Spleen (tissue), 11 donors: ENCODE results near the gene GJC1. TPM values are rescaled to one million over a fixed set of nuclear protein-coding genes. Genes with fewer than 3 reads are reported as not detected.

Source experiments
- DNase-seq: peaks from one replicate; pipeline ENCODE4 v3.0.0-alpha.2; 2020
- H3K27ac ChIP-seq, 8 donors: fragments of 200-600 bp; sonication (generic) in 7 of 8; 1 replicate in 4 of 8; 2 replicates in 4 of 8; pipeline versions ENCODE4 v1.5.0 to v1.8.0; 2016 to 2021; ENCODE audit warnings: inconsistent platforms in 4 of 8, mild to moderate bottlenecking in 4 of 8, moderate library complexity in 1 of 8
- H3K27me3 ChIP-seq, 7 donors: fragments of 200-600 bp; sonication (generic) in 6 of 7; replicated peaks in 1 of 7; 1 replicate in 4 of 7; 2 replicates in 3 of 7; pipeline versions ENCODE4 v1.5.0 to v1.8.0; 2016 to 2021; ENCODE audit warnings: inconsistent platforms in 3 of 7, mild to moderate bottlenecking in 1 of 7
- H3K36me3 ChIP-seq, 6 donors: fragments of 200-600 bp; sonication (generic) in 5 of 6; 1 replicate in 4 of 6; 2 replicates in 2 of 6; pipeline versions ENCODE4 v1.5.0 to v1.8.0; 2016 to 2021; ENCODE audit warnings: inconsistent platforms in 2 of 6
- H3K4me1 ChIP-seq, 6 donors: fragments of 200-600 bp; sonication (generic) in 5 of 6; 1 replicate in 3 of 6; 2 replicates in 3 of 6; pipeline versions ENCODE4 v1.5.0 to v1.8.0; 2016 to 2021; ENCODE audit warnings: inconsistent platforms in 3 of 6
- H3K4me3 ChIP-seq, 8 donors: fragments of 200-600 bp; sonication (generic) in 7 of 8; 1 replicate in 4 of 8; 2 replicates in 4 of 8; pipeline versions ENCODE4 v1.5.0 to v1.8.0; 2016 to 2021; ENCODE audit warnings: inconsistent platforms in 4 of 8, mild to moderate bottlenecking in 4 of 8, moderate library complexity in 2 of 8
- H3K9me3 ChIP-seq, 8 donors: fragments of 200-600 bp; sonication (generic) in 7 of 8; 1 replicate in 4 of 8; 2 replicates in 4 of 8; pipeline versions ENCODE4 v1.5.0 to v1.8.0; 2016 to 2021; ENCODE audit warnings: inconsistent platforms in 4 of 8
- CTCF ChIP-seq, 11 experiments: fragments of 200-600 bp in 7 of 11; fragments of 450-650 bp in 4 of 11; sonication (generic) in 4 of 11; IDR thresholded peaks in 8 of 11; conservative IDR thresholded peaks in 3 of 11; 1 replicate in 7 of 11; 2 replicates in 4 of 11; pipeline versions ENCODE4 v1.4.0 to v1.8.0; 2016 to 2021; ENCODE audit warnings: antibody characterized with exemption in 11 of 11, inconsistent platforms in 4 of 11, mild to moderate bottlenecking in 1 of 11
- POLR2A ChIP-seq, 3 donors: fragments of 450-650 bp; IDR thresholded peaks; one replicate each; pipeline ENCODE4 v1.5.1; 2017; ENCODE audit warnings: antibody characterized with exemption in 3 of 3, mild to moderate bottlenecking in 1 of 3
- POLR2AphosphoS5 ChIP-seq, 3 donors: sonication (generic); formaldehyde crosslinking; IDR thresholded peaks; one replicate each; pipeline ENCODE4 v1.5.1; 2017; ENCODE audit warnings: antibody characterized with exemption in 3 of 3
- WGBS, 5 donors: extraction: QIAGEN DNeasy Blood & Tissue Kit in 3 of 5; methylation state at CpG; one replicate each; pipeline versions ENCODE4 v1.1.5 to v1.1.7; 2013 to 2018; 5-methylcytosine and 5-hydroxymethylcytosine counted together
- intact Hi-C: fragments of 100-400 bp; cut with DNase I; formaldehyde crosslinking; loops from one replicate; pipeline ENCODE4 v1.15.0; 2023; ENCODE audit warnings: low total_unique reads
- polyA plus RNA-seq, 3 donors: library from polyadenylated mRNA; stranded (reverse); fragments of 200-250 nt; gene quantifications; one replicate each; pipeline ENCODE4 v1.2.1, GENCODE V29; 2013
- total RNA-seq, 7 donors: library from RNA; depleted of rRNA in 3 of 7; stranded (reverse); fragments of >200 nt in 3 of 7; fragmentation: NEBNext Ultra II Directional in 4 of 7; extraction: Animal tissue kit (Norgen Biotek cat#: 25700) in 4 of 7; gene quantifications; one replicate each; pipeline versions ENCODE4 v1.1.0 to v1.2.1, GENCODE V29; 2016 to 2021
- donor health status: healthy with polysubstance abuse.
- donor health status: DM: no; HTN: no; CAD: no; lungs with moderate emphysema.
- donor health status: DM: no; HTN: no; CAD: no.
- donor health status: Bipolar disorder and iron deficiency.
- donor health status: healthy.
- donor health status: DM: no; HTN: no; CAD: no.
- donor health status: DM: yes; HTN: yes; CAD: no.

The GJC1 gene
- total and polyA plus RNA-seq, 10 donors, result 0.41 to 1.8 (median 0.83) TPM

DNA sequence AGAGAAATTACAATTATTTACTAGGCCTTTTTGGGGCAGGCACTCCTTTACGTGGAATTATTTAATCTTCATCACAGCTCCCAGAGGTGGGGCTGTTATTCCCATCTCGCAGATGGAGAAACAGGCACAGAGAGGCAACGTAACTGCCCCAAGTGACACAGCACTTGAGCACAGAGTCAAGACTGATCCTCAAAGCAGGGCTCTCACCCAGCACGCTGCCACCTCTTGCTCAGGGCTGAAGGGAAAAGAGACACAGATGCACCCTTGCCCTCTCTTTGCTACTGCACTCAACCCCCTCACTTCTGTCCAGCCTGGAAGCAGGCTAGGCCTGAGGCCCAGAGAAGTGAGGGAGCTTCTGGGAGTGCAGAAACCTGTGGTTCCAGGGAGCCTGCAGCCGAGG, 66.9 kb downstream of the GJC1 start:
- intact Hi-C loops, result no loop called here
- WGBS, 5 donors, result 88 to 93% (median 90%) methylated on average over 4 to 5 of the region's 5 CpGs
- Histone ChIP-seq H3K9me3 (no peaks in the 10 kb centered on the region), H3K27me3 (peaks cover 0 to 72% (median 23%) of the 10 kb centered on the region in 7 donors), H3K4me1 (peaks cover 4 to 23% (median 13%) of the 10 kb centered on the region in 6 donors), H3K36me3 (no peaks in the 10 kb centered on the region), H3K27ac (no peak overlapping the region), H3K4me3 (no peak overlapping the region)
- DNase-seq, result no peak
- no peak for TF ChIP-seq POLR2A (IDR thresholded peaks at IDR 0.05)
- TF ChIP-seq POLR2AphosphoS5 (IDR thresholded peaks at IDR 0.05), result no peak
- TF ChIP-seq CTCF (IDR thresholded peaks at IDR 0.05 in 8 of 11, conservative IDR thresholded peaks at IDR 0.05 in 3 of 11), result no peak

DNA sequence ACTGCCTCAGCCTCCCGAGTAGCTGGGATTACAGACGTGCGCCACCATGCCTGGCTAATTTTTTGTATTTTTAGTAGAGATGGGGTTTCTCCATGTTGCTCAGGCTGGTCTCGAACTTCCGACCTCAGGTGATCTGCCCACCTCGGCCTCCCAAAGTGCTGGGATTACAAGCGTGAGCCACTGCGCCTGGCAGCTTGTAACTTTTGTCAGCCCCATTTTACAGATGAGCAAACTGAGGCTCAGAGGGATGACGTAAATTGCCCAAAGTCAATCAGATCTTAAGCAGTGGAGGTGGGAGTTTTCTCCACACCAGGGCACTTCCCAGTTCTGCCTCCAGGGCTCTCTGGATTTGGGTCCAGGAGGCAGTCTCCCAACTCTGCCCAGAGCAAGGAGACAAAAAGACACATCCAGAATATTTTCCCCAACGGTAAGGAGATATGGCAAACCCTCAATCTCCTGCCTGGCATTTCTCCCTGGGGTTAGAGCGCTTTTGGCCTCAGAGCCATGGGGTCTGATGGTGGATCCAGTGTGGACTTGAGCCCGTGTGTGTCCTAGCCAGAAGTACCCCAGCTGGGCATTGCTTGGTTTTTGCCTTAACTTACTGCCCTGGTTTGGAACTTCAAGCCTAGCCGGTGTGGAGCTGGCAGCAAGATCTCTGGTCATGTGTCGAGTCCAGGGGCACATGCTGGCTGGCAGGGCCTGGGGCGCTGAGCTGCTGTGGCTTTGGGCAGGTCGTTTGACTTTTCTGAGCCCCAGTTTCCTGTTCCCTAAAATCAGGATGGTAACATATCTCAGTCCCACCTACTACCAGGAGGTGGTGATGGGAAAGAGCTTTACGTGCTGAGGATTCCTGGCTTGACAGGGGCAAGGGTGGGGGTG, 67.9 kb downstream of the GJC1 start:
- no peak for DNase-seq
- Histone ChIP-seq H3K4me1 (peaks cover 4 to 20% (median 12%) of the 10 kb centered on the region in 6 donors), H3K36me3 (no peaks in the 10 kb centered on the region), H3K9me3 (no peaks in the 10 kb centered on the region), H3K27ac (no peak overlapping the region), H3K4me3 (no peak overlapping the region), H3K27me3 (peaks cover 0 to 73% (median 26%) of the 10 kb centered on the region in 7 donors)
- intact Hi-C loops, result no loop called here
- 73 to 82% (median 78%) methylated on average over 16 to 17 of the region's 17 CpGs for WGBS, 5 donors
- TF ChIP-seq POLR2AphosphoS5 (IDR thresholded peaks at IDR 0.05) (no peak), CTCF (IDR thresholded peaks at IDR 0.05 in 8 of 11, conservative IDR thresholded peaks at IDR 0.05 in 3 of 11) (no peak), POLR2A (IDR thresholded peaks at IDR 0.05) (no peak)

- Histone ChIP-seq H3K4me1 (peaks cover 4 to 20% (median 12%) of the 10 kb centered on the region in 6 donors), H3K27me3 (peaks cover 0 to 74% (median 26%) of the 10 kb centered on the region in 7 donors), H3K9me3 (no peaks in the 10 kb centered on the region), H3K36me3 (no peaks in the 10 kb centered on the region), H3K4me3 (no peak overlapping the region), H3K27ac (no peak overlapping the region)
- intact Hi-C loops, result no loop called here
- DNase-seq, result no peak
- WGBS, 5 donors, result 79 to 88% (median 85%) methylated on average over 12 to 13 of the region's 13 CpGs
- TF ChIP-seq POLR2AphosphoS5 (IDR thresholded peaks at IDR 0.05) (no peak), POLR2A (IDR thresholded peaks at IDR 0.05) (no peak), CTCF (IDR thresholded peaks at IDR 0.05 in 8 of 11, conservative IDR thresholded peaks at IDR 0.05 in 3 of 11) (no peak)
Measured at GRCh38 chr17:44760474-44761308, 69.4 kb downstream of the GJC1 start.

- H3K36me3 ChIP-seq, result no peaks in the 10 kb centered on the region
- peak overlapping the region in 1 of 8 donors; percentile 68 for H3K4me3 ChIP-seq
- peaks cover 0 to 74% (median 26%) of the 10 kb centered on the region in 7 donors for H3K27me3 ChIP-seq
- no peak for TF ChIP-seq POLR2A (IDR thresholded peaks at IDR 0.05)
- no peak for TF ChIP-seq CTCF (IDR thresholded peaks at IDR 0.05 in 8 of 11, conservative IDR thresholded peaks at IDR 0.05 in 3 of 11)
- no peak for TF ChIP-seq POLR2AphosphoS5 (IDR thresholded peaks at IDR 0.05)
- no peaks in the 10 kb centered on the region for H3K9me3 ChIP-seq
- no peak overlapping the region for H3K27ac ChIP-seq
- 40 to 75% (median 60%) methylated on average over 1 to 3 of the region's 3 CpGs; no CpG with 5 or more reads in 1 of the 5 donors for WGBS, 5 donors
- intact Hi-C loops, result no loop called here
- DNase-seq, result no peak
- H3K4me1 ChIP-seq, result peaks cover 4 to 20% (median 12%) of the 10 kb centered on the region in 6 donors
Measured at GRCh38 chr17:44759916-44760243, 70.2 kb downstream of the GJC1 start.
